HepG2 (cell line): Measurements from ENCODE around the gene ABCA4. TPM values are rescaled to one million over a fixed set of nuclear protein-coding genes. Genes with fewer than 3 reads are reported as not detected.

Experiments used
- CREB1 ChIP-seq, 2 experiments: fragments of 450-650 bp in 1 of 2; IDR thresholded peaks; 2 replicates each; pipeline ENCODE4 v1.6.1; 2016 to 2017; ENCODE audit warnings: control low read depth in 1 of 2, mild to moderate bottlenecking in 1 of 2, missing compliant biosample characterization in 1 of 2, missing genetic modification characterization in 1 of 2
- KLF6 ChIP-seq: IDR thresholded peaks from 2 replicates; pipeline ENCODE4 v1.8.0; 2016; ENCODE audit warnings: missing biosample characterization, missing genetic modification reagents
- MIER3 ChIP-seq: IDR thresholded peaks from 2 replicates; pipeline ENCODE4 v1.6.1; 2016; ENCODE audit warnings: missing compliant biosample characterization, borderline replicate concordance
- SMAD3 ChIP-seq: sonication (generic); formaldehyde crosslinking; IDR thresholded peaks from 2 replicates; pipeline ENCODE4 v1.4.0; 2020; ENCODE audit warnings: missing genetic modification reagents
- TRIM24 ChIP-seq: sonication (generic); formaldehyde crosslinking; IDR thresholded peaks from 2 replicates; pipeline ENCODE4 v1.8.0; 2022; ENCODE audit warnings: mild to moderate bottlenecking, missing genetic modification reagents
- ZNF207 ChIP-seq: fragments of 450-650 bp; IDR thresholded peaks from 2 replicates; pipeline ENCODE4 v1.6.1; 2016; ENCODE audit warnings: antibody characterized with exemption, borderline replicate concordance
- ZNF496 ChIP-seq: sonication (generic); formaldehyde crosslinking; IDR thresholded peaks from 2 replicates; pipeline ENCODE4 v1.8.1; 2023; ENCODE audit warnings: mild to moderate bottlenecking, moderate library complexity, missing genetic modification reagents; ENCODE audit not compliant: insufficient replicate concordance
- ZNF598 ChIP-seq: sonication (generic); formaldehyde crosslinking; IDR thresholded peaks from 2 replicates; pipeline ENCODE4 v1.5.1; 2020; ENCODE audit warnings: mild to moderate bottlenecking, missing genetic modification reagents, borderline replicate concordance
- ZNF747 ChIP-seq: sonication (generic); formaldehyde crosslinking; IDR thresholded peaks from 2 replicates; pipeline ENCODE4 v1.8.1; 2023; ENCODE audit warnings: missing genetic modification reagents, mild to moderate bottlenecking, borderline replicate concordance
- ZNF773 ChIP-seq: sonication (generic); formaldehyde crosslinking; IDR thresholded peaks from 2 replicates; pipeline ENCODE4 v1.4.0; 2020; ENCODE audit warnings: missing genetic modification reagents, borderline replicate concordance
- polyA plus RNA-seq, 8 experiments: library from polyadenylated mRNA; depleted of rRNA in 3 of 8; stranded (reverse) in 7 of 8; unstranded in 1 of 8; fragments of >200 nt; fragmentation: Illumina TruSeq in 4 of 8; extraction: Trizol in 4 of 8; gene quantifications; 2 replicates each; pipeline versions ENCODE4 v1.2.1 to v1.2.3, GENCODE V29; 2011 to 2016; ENCODE audit warnings: low read depth in 4 of 8, missing spikeins in 1 of 8, mixed read lengths in 1 of 8; ENCODE audit not compliant: insufficient read depth in 1 of 8
- total RNA-seq, 5 experiments: library from RNA; depleted of rRNA; stranded (reverse); fragments of >200 nt; fragmentation: Illumina TruSeq; extraction: Trizol; gene quantifications; 2 replicates each; pipeline ENCODE4 v1.2.3, GENCODE V29; 2016; ENCODE audit warnings: low read depth in 1 of 5
- TF ChIP-seq, protein P1 (sequence below): sonication (generic); formaldehyde crosslinking; IDR thresholded peaks from 2 replicates; pipeline ENCODE4 v1.9.0; 2021; ENCODE audit warnings: missing genetic modification reagents, borderline replicate concordance
- TF ChIP-seq, protein P2 (sequence below): sonication (generic); formaldehyde crosslinking; IDR thresholded peaks from 2 replicates; pipeline ENCODE4 v1.9.0; 2022; ENCODE audit warnings: low read depth, missing genetic modification reagents
- TF ChIP-seq, protein P3 (sequence below): sonication (generic); formaldehyde crosslinking; IDR thresholded peaks from 2 replicates; pipeline ENCODE4 v1.4.0; 2020; ENCODE audit warnings: mild to moderate bottlenecking, low read depth, missing genetic modification reagents
- TF ChIP-seq, protein P4 (sequence below): sonication (generic); formaldehyde crosslinking; IDR thresholded peaks from 2 replicates; pipeline ENCODE4 v1.5.0; 2020; ENCODE audit warnings: missing genetic modification reagents
- TF ChIP-seq, protein P5 (sequence below): sonication (generic); formaldehyde crosslinking; IDR thresholded peaks from 2 replicates; pipeline ENCODE4 v1.4.0; 2020; ENCODE audit warnings: missing genetic modification reagents, borderline replicate concordance
- TF ChIP-seq, protein P6 (sequence below): IDR thresholded peaks from 2 replicates; pipeline ENCODE4 v1.6.1; 2016; ENCODE audit warnings: control low read depth

ABCA4 gene
- total and polyA plus RNA-seq, 2 of the 13 experiments (the other 11 are each of a cell fraction or from before 2014, with no cell fraction given) = 0.24 to 0.67 TPM

DNA sequence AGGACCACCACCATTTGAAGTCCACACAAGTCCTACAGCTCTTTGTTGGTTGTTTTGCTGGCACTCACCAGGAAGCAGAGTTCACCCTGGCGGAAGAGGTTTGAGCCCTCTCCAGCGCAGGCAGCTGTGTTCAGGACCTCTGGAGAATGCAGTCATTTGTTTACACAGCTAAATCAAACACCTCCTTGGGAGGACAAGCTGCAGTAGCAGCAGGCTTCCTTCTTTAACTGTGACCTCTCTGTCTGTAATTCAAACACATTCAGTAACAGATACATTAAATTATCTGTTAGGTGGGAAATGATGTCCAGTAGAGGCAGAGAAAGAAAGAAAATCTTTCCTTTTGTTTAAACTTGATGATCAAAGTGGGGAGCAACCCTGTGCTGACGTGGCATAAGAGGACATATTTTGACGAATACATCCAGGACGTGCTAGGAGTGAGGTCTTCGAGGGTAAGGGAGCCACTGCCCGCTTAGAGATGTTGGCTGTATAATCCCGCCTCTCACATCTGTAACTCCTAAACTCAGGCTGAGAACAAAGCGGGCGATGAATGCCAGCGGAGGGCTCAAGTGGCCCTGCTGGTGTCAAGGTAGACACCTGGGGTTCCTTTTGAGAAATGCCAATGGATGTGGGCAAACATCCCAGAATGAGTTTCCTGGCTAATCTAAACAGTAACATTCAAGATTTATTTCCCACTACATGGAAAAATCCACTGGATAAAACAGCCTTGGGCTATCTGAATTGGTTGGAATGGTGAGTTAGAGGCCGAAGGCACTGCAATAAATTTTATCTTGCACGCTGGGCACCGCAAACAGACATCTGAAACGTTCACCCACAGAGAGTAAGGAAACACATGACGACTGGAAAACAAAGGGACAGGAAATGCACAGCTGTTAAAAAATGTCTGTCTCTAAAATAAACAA is 51.7 kb downstream of the ABCA4 start (continued):
- TF ChIP-seq, protein P1, sequence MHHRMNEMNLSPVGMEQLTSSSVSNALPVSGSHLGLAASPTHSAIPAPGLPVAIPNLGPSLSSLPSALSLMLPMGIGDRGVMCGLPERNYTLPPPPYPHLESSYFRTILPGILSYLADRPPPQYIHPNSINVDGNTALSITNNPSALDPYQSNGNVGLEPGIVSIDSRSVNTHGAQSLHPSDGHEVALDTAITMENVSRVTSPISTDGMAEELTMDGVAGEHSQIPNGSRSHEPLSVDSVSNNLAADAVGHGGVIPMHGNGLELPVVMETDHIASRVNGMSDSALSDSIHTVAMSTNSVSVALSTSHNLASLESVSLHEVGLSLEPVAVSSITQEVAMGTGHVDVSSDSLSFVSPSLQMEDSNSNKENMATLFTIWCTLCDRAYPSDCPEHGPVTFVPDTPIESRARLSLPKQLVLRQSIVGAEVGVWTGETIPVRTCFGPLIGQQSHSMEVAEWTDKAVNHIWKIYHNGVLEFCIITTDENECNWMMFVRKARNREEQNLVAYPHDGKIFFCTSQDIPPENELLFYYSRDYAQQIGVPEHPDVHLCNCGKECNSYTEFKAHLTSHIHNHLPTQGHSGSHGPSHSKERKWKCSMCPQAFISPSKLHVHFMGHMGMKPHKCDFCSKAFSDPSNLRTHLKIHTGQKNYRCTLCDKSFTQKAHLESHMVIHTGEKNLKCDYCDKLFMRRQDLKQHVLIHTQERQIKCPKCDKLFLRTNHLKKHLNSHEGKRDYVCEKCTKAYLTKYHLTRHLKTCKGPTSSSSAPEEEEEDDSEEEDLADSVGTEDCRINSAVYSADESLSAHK (CRISPR knock-in tag) = no peak
- TF ChIP-seq, protein P2, sequence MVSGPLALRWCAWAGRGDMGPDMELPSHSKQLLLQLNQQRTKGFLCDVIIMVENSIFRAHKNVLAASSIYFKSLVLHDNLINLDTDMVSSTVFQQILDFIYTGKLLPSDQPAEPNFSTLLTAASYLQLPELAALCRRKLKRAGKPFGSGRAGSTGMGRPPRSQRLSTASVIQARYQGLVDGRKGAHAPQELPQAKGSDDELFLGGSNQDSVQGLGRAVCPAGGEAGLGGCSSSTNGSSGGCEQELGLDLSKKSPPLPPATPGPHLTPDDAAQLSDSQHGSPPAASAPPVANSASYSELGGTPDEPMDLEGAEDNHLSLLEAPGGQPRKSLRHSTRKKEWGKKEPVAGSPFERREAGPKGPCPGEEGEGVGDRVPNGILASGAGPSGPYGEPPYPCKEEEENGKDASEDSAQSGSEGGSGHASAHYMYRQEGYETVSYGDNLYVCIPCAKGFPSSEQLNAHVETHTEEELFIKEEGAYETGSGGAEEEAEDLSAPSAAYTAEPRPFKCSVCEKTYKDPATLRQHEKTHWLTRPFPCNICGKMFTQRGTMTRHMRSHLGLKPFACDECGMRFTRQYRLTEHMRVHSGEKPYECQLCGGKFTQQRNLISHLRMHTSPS = peak; percentile 35; the same call in 1 of the 2 replicates
- no peak for TF ChIP-seq ZNF773
- TF ChIP-seq, protein P3, sequence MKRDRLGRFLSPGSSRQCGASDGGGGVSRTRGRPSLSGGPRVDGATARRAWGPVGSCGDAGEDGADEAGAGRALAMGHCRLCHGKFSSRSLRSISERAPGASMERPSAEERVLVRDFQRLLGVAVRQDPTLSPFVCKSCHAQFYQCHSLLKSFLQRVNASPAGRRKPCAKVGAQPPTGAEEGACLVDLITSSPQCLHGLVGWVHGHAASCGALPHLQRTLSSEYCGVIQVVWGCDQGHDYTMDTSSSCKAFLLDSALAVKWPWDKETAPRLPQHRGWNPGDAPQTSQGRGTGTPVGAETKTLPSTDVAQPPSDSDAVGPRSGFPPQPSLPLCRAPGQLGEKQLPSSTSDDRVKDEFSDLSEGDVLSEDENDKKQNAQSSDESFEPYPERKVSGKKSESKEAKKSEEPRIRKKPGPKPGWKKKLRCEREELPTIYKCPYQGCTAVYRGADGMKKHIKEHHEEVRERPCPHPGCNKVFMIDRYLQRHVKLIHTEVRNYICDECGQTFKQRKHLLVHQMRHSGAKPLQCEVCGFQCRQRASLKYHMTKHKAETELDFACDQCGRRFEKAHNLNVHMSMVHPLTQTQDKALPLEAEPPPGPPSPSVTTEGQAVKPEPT = peak; percentile 76; the same call in 1 of the 2 replicates
- TF ChIP-seq ZNF598 (CRISPR knock-in tag) = 0 out of 2 replicates have a peak, but pooled peaks have one; percentile 57
- no peak for TF ChIP-seq CREB1 (IDR thresholded peaks at IDR 0.05)
- TF ChIP-seq CREB1 (CRISPR knock-in tag; IDR thresholded peaks at IDR 0.05) = no peak
- no peak for TF ChIP-seq ZNF207
- no peak for TF ChIP-seq ZNF496
- TF ChIP-seq, protein P4, sequence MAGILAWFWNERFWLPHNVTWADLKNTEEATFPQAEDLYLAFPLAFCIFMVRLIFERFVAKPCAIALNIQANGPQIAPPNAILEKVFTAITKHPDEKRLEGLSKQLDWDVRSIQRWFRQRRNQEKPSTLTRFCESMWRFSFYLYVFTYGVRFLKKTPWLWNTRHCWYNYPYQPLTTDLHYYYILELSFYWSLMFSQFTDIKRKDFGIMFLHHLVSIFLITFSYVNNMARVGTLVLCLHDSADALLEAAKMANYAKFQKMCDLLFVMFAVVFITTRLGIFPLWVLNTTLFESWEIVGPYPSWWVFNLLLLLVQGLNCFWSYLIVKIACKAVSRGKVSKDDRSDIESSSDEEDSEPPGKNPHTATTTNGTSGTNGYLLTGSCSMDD (CRISPR knock-in tag) = no peak
- TF ChIP-seq, protein P5, sequence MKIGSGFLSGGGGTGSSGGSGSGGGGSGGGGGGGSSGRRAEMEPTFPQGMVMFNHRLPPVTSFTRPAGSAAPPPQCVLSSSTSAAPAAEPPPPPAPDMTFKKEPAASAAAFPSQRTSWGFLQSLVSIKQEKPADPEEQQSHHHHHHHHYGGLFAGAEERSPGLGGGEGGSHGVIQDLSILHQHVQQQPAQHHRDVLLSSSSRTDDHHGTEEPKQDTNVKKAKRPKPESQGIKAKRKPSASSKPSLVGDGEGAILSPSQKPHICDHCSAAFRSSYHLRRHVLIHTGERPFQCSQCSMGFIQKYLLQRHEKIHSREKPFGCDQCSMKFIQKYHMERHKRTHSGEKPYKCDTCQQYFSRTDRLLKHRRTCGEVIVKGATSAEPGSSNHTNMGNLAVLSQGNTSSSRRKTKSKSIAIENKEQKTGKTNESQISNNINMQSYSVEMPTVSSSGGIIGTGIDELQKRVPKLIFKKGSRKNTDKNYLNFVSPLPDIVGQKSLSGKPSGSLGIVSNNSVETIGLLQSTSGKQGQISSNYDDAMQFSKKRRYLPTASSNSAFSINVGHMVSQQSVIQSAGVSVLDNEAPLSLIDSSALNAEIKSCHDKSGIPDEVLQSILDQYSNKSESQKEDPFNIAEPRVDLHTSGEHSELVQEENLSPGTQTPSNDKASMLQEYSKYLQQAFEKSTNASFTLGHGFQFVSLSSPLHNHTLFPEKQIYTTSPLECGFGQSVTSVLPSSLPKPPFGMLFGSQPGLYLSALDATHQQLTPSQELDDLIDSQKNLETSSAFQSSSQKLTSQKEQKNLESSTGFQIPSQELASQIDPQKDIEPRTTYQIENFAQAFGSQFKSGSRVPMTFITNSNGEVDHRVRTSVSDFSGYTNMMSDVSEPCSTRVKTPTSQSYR (CRISPR knock-in tag) = no peak
- no peak for TF ChIP-seq KLF6 (CRISPR knock-in tag)
- TF ChIP-seq ZNF747 (CRISPR knock-in tag) = no peak
- TF ChIP-seq TRIM24 (CRISPR knock-in tag) = no peak
- TF ChIP-seq, protein P6, sequence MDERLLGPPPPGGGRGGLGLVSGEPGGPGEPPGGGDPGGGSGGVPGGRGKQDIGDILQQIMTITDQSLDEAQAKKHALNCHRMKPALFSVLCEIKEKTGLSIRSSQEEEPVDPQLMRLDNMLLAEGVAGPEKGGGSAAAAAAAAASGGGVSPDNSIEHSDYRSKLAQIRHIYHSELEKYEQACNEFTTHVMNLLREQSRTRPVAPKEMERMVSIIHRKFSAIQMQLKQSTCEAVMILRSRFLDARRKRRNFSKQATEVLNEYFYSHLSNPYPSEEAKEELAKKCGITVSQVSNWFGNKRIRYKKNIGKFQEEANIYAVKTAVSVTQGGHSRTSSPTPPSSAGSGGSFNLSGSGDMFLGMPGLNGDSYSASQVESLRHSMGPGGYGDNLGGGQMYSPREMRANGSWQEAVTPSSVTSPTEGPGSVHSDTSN (CRISPR knock-in tag) = no peak
- no peak for TF ChIP-seq MIER3
- no peak for TF ChIP-seq SMAD3 (CRISPR knock-in tag)
